GM21529 (cell line): Measurements from ENCODE around the gene MYBPC2.
A peak's percentile ranks its signal among the peaks of the same experiment; 100 is the strongest.
"Not testable (repeated sequence)": the region's sequence is repeated elsewhere in the genome, so short reads cannot be mapped to it uniquely, and the experiment has no call there.

Source experiments
- ATAC-seq: cut with Tn5 transposase; IDR thresholded peaks from one replicate; pipeline ENCODE4 v1.9.1; 2021; ENCODE audit not compliant: unreplicated experiment

MYBPC2 gene

DNA sequence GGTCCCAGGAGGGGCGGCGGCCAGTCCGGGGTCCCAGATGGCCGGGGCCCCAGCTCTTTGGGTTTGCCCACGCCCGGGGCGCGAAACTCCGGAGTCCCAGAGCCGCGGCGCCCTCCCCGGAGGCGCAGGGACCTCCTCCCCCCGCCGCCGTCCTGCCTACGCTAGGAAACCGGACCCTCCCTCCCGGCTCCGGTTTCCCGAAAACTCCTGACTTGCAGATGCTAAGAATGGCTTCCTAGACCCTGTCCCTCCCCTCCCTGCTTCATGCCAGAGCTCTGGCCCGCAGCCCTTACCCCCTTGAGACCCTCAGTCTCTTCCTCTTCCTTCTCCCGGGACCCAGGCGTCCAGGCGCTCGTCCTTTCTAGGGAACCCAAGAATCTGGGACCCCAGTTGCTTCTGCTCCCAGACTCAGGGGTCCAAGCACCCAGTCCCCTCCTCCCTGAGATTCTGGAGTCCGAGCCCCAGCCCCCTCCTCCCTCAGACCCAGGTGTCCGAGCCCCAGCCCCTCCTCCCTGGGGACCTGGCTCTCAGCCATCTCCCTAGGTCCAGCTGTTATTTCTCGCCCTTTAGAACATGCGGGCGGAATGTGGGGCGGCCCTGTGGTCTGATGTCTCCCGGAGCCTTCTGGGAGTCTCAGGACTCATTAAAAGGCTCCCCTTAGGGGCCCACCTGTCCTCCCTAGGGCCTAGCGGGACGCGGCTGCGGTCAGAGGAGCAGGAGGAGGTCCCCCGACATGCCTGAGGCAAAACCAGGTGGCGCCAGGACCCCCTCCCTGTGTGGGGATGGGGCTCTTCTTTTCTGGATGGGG, at the start of gene MYBPC2:
MYBPC2 (plus strand) TSS at position 672 of the 808 bp plus-strand sequence; CDS start at position 734, 62 bp downstream.
- no peak for ATAC-seq

DNA sequence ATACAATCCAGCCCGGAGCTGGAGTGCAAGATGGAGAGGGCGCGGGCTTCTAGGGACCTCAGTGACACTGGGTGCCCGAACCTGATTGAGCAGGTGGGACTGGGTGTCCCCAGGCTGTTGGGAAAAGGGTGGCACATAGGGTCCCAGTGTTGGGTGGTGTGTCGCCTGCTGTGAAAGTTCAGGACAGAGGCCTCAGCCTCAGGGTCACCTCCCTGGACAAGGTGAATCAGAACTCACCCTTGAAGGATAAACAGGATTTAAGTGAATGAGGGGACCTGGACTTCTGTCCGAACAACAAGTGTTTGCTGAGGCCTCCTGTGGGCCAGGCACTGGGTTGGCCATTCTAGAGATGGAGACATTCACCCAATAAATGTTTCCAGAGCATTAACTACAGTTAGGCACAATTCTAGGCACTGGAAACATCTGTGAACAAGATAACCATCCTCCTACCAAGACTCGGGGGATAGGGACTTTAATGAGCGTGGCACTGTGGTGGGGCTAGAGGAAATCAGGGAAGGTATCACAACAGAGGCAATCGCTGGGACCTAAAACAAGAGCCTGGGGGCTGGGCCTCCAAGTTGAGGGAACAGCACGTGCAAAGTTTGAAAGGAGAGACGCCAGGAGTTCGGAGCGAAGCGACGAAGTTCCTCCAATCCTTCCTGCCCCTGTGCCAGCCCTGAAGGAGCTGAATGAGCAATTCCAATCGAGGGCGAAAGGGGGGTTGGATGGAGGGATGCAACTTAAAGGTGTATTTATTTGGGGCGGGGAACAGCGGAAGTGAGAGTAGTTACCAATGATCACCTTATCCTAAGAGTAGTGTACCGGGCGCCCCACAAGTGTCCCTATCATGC, 49.5 kb upstream of the MYBPC2 start:
- ATAC-seq = no peak

DNA sequence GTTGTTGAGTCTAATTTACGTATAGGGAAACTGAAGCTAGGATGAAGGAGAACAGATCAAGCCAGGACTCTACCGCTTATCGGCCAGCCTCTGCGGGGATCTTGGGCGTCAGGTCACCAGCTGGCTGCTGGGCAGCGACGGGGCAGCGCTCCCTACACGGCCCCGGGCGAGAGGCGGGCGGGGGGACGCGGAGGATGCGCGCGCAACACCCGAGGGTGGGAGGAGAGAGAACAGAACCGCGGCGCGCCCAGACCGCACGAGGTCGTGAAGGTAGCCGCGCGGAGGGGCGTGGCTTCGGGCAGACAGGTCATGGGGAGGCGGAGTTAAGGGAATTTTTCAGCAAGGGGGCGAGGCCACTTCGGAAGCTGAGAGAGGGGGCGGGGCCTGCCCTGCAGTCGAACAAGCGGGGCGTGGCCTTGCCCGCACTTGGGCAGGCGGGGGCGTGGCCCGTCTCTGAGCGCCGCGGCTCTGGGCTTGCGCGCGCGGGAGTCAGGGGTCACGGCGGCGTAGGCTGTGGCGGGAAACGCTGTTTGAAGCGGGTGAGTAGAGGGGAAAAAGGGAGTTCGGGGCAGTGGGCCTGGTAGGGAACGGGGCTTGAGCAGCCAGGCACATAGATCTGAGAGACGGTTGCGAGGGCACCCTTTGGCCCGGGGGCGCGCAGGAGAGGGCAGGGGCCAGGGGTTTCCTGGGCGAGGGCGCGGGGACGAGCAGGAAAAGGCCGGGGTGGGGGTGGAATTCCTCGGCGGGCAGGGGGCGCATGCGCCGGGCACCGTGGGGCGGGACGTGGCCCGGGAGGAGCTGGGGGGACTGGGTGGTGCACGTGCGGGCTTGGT, 48.6 kb upstream of the MYBPC2 start, which contains the start of gene POLD1:
POLD1 (plus strand) TSS at position 496 of the 833 bp plus-strand sequence. CDS start 14,505 bp downstream, outside the sequence.
- peak; percentile 71 for ATAC-seq

DNA sequence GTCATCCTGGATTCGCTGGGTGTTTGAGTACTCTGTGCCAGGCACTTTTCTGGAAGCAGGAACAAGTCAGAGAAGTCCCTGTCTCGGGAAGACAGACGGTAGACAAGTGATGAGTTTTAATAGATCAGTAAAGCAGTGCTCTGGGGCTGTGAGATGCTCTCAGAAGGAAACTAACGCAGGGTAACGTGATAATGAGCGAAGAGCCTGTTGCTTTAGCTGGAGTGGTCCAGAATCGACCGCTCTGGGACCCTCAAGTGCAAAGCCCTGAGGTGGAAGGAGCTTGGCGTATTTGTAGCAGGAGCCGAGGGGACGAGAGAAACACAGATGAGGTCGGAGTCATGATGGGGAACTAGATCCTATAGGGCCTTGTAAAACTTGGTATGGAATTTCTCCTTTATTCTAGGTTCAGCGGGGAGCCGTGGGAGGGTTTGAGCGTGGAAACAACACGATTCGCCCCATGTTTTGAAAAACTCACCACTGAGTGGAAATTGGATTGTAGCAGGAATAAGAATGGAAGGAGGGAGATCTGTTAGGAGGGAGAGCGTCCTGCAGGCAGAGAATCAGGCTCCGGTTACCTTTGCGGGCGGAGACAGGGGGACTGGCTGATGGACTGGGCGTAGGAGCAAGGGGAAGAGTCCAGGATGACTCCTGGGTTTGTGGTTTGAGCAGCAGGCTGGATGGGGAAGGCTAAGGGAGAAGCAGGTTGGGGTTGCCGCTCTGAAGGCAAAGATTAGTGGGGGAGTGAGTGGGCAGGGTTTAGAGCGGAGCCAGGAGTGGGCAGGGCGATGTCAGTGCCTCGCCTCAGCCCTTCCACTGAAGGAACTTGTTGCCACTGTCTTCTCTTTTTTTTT, 47.8 kb upstream of the MYBPC2 start:
- ATAC-seq = no peak

DNA sequence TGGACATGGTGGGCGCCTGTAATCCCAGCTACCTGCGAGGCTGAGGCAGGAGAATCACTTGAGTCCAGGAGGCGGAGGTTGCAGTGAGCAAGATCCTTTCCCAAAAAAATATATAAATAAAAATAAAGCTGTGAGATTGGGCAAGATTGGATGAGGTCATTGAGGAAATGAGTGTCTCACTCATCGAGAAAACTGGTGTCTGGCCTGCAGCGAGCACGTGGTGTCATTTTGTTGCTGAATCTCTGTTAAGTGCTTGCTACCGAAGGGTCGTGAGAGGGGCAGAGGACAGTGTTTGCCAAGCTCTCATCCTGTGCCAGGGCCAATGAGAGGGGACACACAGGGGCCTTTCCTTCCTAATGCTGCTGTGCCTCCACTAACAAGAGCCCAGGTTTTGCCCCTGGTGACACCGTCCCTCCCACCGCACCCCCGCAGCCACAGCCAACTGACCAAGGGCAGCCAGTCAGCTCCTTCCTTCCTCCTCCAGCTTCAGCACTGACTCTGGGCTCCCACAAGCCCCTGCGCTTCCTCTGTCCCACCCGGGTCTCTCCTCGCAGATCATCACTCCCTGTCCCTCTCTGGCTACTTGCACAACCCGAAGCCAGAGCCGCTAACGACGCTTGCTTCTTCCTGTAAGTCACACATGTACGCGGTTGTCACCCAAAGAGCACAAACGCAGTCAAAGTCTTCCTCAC, 45.4 kb upstream of the MYBPC2 start:
- no peak for ATAC-seq

DNA sequence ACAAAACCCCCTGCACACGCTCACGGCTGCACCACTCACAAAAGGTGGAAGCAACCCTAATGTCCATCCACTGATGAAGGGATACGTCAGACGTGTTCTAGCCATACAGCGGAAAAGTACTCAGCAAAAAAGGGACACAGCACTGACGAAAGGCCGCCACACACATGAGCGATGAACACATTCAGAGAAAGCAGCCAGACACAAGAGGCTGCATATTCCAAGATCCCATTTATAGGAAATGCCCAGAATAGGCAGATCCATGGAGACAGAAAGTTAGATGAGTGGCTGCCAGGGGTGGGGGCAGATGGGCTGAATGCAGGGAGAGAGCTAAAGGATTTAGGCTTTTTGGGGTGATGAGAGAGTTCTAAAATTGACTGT, 44.8 kb upstream of the MYBPC2 start:
- ATAC-seq = no peak

GRCh38 chr19:50390295-50390694, 42.4 kb upstream of the MYBPC2 start:
- ATAC-seq = not testable (repeated sequence)

GRCh38 chr19:50390952-50391351, 41.7 kb upstream of the MYBPC2 start:
- ATAC-seq = not testable (repeated sequence)

DNA sequence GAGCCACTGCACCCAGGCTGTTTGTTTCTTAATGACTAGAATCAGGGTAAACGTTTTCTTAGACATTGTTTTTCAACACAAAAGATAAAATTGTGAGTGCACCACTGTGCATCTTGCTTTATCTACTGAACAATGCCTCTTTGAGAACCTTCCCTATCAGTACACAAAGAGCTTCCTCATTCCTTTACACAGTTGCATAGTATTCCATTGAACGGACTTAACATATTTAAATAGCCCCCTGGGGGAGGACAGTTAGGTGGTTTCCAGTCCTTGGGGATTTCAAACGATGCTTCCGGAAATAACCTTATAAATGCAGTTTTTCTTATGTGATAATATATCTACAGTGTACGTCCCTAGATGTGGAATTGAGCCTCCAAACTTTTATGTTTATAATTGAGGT, 39.9 kb upstream of the MYBPC2 start:
- ATAC-seq = no peak

- ATAC-seq = no peak
Measured at GRCh38 chr19:50393589-50393988, 39.1 kb upstream of the MYBPC2 start.

DNA sequence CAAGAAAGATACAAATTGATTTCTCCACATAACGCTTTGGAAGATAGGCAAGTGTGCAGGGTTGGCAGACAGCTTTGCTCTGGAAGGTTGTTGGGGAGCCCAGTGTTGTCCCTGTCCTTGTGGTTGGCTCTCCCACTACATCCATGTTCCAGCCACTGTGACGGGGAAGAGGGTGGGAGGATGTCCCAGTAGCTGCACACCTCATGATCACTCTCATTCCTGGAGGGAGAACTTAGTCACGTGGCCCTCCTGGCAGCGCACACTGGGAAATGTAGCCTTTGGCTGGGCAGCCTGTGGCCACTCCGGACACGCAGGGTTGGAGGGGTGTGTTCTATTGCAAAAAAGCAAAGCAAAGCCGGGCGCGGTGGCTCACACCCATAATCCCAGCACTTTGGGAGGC, 38.7 kb upstream of the MYBPC2 start:
- ATAC-seq = no peak

GRCh38 chr19:50398675-50399367, 33.9 kb upstream of the MYBPC2 start:
- no peak for ATAC-seq

GRCh38 chr19:50399368-50399745, 33.3 kb upstream of the MYBPC2 start:
- no peak for ATAC-seq

- ATAC-seq = no peak
Measured at GRCh38 chr19:50401605-50402450, 30.9 kb upstream of the MYBPC2 start.

- ATAC-seq = no peak
Measured at GRCh38 chr19:50402544-50403301, 30.0 kb upstream of the MYBPC2 start.

DNA sequence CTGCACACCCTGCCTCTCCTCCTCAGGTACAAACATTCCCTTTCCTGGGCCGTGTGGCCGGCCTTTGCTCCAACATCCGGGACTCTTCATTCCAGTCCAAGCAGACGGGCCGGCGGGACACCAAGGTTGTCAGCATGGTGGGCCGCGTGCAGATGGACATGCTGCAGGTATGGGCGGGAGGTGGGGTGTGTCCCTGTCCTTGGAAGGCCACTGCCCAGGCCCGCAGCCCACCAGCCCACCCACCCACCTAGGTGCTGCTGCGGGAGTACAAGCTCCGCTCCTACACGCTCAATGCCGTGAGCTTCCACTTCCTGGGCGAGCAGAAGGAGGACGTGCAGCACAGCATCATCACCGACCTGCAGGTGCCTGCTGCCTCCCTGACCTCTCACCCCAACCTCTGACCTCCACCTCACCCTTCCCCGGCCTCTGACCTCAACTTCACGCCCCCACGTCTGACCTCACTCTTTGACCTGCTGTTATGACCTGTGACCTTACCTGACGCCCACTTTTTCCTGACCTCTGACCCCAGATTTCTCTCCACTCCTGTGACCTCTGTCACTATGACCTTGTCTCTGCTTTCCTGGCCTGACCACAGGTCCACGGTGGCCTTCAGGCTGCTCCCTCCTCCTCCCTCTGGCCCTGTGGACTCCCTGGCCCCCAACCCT, 26.4 kb upstream of the MYBPC2 start:
- no peak for ATAC-seq

DNA sequence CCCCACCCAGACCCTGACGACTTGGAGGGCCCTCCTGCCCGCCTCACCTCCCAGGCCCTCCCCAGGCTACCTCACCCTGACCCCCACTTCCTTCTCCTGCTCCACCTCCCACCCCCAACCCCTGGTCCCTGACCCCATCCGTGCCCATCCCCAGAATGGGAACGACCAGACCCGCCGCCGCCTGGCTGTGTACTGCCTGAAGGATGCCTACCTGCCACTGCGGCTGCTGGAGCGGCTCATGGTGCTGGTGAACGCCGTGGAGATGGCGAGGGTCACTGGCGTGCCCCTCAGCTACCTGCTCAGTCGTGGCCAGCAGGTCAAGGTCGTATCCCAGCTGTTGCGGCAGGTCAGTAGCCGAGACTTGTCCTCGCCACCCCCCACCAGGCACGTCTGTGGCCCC, 25.9 kb upstream of the MYBPC2 start:
- ATAC-seq = no peak
